HuH-7 (cell line): Measurements from ENCODE around the gene MACROD1.
A peak's percentile ranks its signal among the peaks of the same experiment; 100 is the strongest.

ENCODE experiments used
- DNase-seq: peaks from one replicate; pipeline ENCODE4 v3.0.0; 2011; ENCODE audit warnings: low spot score

MACROD1 gene

DNA sequence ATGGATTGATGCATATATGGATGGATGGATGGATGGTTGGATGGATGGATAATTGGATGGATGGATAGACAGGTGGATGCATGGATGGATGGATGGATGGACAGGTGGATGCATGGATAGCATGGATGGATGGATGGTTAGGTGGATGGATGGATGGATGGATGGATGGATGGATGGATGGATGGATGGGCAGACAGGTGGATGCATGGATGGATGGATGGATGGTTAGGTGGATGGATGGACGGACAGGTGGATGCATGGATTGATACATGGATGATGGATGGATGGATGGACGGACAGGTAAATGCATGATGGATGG, 52.5 kb downstream of the MACROD1 start:
- no peak for DNase-seq

DNA sequence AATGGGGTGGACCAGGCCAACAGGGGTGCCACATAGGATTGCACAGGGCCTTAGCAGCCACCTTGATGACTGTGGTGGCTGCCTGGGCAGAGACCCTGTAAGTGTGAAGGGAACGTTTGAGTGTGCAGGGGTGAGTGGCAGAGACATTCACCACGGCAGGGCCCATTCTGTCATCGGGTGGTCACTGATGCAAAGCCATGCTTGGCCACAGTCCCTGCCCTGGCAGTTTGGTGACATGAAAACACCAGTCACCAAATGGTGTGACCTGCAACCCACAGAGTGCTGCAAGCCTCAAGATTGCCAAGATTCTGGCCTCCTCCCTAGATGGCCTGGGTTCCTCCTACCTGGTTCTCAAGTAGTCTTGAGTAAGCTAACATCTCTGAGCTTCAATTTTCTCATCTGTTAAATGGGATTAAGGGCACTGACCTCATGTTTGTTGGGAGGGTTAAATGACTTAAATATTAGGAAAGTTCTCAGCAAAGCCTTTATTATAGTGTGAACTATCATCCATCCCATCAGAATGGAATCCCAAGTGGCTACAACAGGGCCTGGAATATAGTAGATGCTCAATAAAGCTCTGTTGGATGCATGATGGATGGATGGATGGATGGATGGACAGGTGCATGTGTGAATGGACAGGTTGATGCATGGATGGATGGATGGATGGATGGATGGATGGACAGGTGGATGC, 53.0 kb downstream of the MACROD1 start:
- no peak for DNase-seq

DNA sequence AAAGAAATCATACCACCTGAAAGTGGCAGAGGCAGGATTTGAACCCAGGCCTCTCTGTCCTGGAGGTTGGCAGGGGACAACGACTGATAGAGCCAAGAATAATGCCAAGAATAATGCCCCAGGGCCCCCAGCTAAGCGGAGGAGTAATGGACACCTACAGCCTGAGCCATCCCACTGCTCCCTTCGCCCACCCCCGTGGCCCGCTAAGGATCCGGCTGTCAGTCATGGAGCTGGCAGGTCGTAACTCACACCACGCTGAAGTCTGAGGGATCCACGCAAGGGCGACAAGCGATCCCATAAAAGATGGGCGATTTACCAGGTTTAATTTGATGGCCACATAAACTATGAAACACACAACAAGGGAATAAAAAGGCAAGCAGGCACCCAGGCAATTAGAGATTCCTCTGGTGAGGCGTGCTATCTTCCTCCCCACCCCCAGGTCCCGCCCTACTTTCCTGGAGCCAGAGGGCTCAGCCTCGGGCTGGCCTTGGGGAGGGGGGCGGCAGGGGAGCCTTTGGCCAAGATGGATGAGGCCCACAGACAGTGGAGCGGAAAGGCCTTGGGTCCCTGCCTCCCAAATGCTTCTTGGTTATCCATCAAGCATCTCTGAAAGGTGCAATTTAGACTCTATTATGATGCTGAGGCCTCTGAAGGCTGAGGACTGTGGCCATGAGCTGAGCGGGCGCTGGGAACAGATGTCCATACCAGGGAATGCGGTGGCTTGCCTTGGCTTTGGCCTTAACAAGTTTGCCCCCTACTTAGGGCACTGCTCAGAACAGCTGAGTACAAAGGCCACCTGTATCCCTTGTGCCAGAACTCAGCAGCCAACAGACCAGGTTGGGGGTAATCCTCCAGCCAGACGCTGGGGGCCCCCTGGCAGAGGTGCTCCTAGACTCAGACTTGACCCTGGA, 55.2 kb downstream of the MACROD1 start:
- no peak for DNase-seq

DNA sequence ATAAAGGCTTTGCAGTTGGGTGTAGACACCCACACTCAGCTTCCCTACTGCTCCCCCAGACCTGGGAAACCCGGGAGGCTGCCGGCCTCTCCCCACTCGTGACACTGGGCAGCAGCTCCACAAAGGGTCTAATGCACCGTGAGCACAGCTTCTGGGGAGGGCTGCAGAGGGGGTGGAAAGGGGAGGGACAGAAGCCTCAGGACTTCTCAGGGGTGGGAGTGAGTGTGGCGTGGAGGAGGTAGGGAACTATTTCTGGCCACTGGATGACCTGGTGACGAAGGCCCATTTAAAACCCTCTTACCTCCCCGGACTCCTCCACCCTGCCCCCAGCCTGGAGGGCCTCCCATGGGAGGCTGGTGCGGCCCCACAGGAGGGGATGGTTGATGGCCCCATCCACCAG, 56.6 kb downstream of the MACROD1 start:
- no peak for DNase-seq

DNA sequence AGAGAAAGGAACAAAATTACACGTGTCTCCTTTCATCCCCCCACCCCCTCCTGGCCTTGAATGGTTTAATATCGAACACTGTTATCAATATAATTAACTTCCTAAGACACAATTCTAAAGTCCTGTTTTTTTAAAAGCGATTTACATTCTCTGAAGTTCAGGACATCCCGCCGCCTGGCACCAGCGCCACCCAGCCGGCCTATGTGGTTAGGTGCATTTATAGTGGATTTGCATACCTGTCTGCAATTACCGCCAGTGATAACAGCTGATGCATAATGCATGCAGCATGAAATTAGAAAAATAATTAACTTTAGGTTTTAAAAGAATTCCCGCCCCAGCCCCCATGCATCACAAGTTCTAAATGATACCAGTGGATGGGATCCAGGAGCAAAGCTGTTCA, 58.6 kb downstream of the MACROD1 start:
- DNase-seq, result no peak

DNA sequence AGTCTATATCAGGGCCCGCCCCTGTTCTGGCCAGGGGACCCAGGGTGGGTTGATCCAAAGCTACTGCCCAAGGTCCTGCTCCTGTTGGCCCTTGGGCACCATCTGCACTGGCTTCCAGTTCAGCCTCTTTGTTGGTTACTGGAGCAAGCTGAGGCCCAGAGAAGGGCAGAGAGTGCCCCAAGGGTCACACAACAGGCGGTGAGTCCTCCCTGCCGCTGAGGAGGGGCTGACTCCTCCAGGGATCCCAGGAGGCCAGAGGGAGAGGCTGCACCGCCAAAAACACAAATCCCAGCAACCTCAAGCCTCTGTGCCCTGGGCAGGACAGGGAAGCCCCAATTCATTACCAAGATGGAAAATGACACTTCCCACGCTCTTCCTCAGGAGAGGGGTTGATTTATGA, 61.3 kb downstream of the MACROD1 start:
- no peak for DNase-seq

DNA sequence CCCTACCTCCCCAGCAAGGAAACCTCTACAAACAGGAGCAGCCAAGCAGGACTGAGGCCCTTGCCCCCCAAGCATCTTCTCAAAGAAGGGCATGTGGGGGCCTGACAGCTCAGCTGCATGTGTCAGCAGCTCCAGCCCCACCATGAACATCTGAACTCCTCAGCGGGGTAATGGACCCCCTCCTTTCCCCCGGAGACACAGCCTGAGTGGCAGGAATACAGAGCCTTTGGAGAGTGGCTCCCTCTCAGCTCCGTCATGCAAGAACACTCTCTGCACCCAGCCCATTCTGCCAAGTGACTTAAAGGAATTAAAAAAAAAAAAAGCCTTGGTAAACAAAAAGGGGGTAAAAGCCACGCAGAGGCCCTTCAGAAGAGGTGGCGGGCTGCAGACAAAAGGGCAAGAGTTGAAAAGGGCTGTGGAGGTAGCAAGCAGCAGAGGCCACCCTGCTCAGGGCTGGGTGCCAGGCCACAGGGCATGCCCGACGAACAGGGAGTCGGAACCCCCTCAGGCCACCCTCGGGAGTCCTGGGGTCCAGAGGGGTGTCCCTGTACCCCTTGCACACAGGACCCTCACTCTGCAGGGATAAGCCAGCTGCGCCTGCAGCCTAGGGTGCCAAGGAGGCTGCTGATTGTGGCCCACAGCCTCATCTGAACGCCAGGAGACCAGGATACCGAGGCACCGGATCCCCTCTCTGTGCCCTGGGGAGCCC, 62.5 kb downstream of the MACROD1 start:
- no peak for DNase-seq

DNA sequence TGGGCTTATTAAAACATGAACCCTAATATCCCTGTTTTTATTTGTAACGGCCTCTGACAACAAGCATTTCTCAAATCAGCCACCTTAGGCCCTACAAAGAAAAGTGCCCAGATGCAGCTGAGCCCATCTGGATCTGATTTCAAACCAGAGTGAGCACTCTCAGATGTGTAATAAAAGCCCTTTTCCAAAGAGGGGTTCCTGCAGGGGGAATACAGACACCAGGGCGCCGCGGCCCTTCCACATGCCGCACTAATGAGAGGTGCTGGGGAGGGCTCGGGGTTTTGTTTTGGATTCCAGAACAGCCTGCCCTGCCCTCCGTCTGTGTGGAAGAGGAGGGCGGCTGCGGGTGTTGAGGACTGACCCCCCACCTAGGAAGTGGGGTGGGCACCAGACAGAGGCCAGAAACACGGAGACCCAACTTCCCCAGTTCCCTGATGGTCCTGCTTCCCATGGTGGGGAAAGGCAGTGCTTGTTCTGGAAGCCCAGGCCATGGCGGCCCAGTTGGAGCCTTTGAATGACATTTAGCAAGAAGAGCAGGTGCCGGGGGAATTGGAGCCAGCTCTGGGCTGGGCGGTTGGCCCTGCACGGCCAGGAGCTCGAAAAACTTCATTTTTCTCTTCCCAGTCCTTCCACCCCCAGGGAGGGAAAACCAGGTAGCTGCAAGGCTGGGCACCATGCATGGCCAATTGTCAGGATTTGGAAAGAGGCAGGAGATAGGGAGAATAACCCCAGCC, 63.7 kb downstream of the MACROD1 start:
- no peak for DNase-seq

DNA sequence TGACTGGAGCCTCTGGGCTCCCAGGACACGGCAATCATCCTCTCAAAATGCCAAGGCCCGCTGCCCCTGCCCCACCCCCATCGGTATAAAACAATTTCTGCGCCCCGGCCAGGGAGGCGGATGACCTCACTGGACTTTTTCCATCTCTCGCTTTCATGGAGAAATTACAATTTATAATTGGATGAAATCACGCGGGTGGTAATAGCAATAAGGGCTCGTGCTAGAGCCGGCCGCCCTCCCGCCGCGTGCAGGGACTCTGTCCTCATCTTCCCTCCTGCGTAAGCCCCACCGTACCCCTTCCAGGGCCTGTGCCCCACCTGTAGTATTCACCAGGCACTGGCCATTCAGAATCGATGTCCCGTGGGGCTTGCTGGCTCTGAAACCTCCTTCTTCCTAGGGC, 64.5 kb downstream of the MACROD1 start:
- no peak for DNase-seq

DNA sequence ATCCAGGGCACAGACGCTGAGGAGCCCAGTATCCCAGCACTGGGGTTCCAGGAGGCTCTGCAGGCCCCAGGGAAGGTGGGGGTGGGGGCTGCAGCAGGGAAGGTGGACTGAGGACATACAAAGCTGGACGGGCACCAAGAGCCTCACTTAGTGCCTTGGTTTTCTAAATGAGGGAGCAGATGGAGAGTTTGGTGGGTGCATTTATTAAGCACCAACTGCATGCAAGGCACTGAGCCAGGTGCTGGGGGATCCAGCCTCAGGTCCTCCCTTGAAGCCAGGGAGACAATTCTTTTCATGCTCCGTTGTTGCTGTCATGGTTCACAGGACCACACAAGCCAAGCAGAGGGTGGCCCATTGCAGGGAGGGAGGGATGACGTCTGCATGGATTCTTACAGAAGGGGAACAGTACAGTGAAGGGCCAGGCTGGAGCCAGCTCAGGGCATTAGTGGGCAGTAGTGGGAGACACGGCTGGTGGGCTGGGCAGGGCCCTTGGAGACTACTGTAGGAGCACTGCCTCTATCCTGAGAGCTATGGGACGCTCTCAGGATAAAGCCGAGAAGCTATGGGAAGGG, 65.0 kb downstream of the MACROD1 start:
- DNase-seq, result no peak

DNA sequence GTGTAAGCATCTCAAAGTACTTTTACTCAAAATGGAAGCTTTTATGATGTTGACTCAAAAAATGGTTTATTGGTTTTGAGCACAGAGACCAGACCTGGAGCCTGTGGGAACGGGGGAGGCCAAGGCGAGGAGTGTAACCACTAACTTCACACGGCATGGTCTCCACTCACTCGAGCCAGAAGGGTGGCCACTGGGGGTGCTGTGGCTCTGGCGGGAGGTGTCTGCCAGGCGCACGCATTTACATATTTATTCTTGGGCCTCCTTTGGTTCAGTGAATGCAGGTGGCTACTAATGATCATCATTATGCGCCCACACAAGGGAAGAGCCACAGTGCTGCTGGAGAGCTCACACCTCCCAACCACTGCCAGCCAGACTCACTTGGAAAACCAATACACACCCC, 65.6 kb downstream of the MACROD1 start:
- DNase-seq, result peak; percentile 48

DNA sequence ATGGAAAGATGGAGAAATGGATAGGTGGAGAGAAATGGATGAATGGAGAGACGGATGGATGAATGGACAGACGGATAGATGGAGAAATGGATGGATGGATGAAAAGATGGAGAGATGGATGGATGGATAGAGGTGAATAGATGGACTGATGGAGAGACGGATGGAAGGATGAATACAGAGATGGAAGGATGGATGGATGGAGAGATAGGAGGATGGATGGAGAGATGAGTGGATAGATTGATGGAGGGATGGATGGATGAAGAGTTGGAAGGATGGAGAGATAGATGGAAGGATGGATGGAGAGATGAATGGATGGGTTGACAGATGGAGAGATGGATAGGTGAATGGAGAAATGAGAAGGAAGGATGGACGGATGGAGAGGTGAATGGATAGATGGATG, 66.5 kb downstream of the MACROD1 start:
- DNase-seq, result no peak

DNA sequence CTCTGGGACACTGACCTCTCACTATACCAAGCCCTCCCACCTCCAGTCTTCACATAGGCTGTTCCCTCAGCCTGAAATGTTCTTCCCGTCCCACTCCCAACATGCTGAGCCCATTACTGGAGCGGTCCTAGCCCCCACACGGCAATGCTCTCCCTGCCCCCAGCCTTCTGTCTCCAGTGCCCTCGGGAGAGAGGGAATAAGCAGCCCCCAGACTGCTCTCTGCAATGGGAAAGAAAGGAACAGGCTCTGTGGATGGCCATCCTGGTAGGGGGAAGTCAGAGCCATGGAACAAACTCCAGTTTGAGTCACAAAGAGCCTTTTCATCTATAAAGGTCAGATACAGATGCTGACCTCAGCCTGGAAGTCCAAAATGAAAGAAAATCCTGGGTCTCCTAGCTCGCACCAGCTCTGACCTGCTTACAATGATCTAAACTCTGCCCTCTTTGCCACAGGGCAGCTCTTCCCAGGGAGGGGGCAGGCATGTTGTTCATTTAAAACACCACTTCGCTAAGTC, 67.5 kb downstream of the MACROD1 start:
- DNase-seq, result no peak

DNA sequence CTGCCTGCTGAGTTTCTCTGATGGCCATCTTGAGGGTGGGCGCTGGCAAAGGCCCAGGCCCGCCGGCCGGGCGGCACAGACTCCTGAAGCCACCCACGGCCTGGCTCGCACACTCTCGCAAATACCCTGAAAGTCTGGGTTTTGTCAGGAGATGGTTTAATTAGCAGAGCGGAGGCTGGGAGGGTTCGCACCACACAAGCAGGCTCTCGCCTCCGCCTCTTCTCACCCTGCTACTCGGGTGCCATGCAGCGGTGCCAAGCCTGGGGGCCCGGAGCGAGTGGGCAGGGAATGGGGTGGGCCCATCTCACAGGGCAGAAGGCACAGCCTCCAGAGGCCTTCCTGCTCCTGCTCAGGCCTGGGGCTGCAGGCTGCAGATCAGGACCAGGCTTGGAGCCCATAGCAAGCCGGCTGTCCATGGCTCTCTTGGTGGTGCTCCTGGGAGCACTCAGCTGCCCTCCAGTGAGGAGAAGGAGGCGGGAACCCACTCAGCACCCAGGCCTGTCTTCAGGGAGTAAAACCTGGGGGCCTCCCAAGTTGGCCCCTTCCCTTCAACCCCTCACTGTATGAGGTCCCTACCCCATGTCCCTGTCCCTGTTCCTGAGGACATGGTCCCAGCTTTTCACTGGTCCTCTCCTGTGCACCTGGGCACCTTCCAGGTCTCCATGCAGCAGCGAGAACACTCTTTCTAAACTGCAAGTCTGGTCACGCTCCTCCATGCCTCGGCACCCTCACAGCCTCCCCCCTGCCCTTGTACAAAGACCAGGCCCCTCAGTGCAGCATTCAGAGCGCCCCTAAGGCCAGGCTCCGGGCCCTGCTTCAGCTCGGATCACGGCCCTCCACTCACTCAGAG, 68.2 kb downstream of the MACROD1 start:
- DNase-seq, result no peak

DNA sequence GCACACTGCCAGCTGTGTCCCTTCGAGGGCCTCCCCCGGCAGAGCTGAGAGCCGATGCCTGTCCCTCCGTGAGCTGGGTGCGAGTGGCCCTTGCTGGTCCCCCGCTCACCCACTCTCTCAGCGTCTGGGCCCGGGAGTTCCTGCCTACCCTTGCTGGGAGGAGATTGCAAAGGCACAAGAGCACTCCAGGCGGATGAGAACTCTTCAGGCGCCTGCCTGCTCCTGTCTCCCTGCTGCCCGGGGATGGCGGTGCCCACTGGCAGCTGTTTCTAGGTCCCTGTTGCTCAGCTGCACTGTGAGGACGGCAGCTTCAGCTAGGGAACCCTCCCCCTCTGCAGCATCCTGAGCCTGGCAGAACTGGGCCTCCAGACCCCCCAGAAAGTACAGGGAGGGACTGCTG, 69.1 kb downstream of the MACROD1 start:
- DNase-seq, result no peak

DNA sequence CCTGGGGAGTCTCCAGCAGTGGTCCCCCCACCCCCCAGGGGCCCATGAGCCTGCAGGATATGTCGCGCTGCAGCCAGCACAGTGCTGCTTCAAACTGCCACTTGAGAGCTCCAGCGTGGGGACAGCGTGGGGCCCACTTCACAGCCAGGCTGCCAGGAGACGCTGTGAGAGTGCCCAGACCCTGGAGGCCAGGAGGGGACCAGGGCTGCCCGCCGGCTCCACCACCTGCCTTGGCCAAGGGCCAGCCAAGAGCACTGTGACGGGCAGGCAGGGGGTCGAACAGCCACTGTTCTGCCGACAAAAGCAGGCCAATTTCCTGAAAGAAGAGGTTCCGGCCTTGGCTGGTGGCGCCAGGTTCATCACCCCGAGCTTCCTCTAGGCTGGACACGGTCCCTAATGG, 70.0 kb downstream of the MACROD1 start:
- no peak for DNase-seq

DNA sequence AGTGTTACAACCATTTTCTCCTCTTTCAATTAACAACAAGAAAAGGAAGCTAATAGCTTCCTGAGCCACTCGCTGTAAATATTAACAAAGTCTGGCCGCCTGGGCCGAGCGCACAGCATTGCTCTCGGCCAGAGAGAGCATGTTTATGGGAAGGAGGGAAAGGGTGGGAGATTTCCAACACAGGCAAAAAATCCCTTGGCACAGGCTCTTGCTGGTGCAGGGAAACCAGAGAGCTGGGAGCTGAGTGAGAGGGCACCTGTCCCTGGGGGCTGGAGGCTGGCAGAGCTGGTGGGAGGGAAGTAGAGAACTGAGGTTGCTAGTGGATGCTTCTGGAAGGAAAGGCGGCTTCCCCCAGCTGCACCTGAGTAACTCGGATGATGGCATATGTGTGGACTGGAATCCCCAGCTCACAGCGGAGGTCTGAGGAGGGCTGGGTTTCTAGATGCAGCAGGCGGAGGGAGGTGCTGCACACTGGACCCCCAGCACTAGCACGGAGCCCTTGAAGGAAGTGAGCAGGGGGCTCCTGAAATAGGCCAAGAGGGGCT, 70.6 kb downstream of the MACROD1 start:
- no peak for DNase-seq

DNA sequence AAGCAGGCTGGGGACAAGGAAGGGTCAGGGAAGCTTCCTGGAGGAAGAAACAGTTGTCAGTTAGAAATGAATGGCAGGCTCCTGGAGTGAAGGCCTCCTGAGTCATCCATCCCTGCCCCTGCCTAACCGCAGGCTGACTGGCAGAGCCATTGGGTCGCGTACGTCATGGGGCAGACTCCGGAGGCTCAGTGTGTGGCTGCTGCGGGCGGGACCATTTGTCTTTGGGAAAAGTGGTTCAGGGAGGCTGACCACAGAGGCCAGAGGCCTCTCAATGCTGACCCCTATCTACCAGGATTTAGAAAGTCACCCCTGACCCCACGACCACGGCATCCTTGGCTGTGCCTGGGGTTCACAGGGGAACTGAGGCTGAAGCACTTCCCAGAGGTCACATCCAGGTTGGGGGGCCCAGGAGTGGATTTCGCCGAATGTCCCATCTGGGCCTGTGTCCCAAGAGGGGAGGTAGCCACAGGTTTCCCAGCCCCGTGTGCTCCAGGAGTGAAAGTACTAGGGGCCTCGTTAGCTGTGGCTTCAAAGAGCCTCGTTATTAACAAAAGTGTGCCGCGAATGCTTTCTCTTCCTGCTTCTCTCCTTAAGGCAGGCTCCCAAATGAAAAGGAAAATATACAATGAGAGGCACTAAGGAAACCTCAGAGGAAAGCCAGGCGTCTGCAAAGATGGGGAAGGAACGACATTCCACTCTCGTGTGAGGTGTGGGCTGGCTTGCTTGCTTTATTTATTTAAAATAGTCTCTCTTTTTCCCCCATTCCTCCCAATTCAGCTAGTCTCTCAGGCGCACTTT, 71.3 kb downstream of the MACROD1 start:
- no peak for DNase-seq

DNA sequence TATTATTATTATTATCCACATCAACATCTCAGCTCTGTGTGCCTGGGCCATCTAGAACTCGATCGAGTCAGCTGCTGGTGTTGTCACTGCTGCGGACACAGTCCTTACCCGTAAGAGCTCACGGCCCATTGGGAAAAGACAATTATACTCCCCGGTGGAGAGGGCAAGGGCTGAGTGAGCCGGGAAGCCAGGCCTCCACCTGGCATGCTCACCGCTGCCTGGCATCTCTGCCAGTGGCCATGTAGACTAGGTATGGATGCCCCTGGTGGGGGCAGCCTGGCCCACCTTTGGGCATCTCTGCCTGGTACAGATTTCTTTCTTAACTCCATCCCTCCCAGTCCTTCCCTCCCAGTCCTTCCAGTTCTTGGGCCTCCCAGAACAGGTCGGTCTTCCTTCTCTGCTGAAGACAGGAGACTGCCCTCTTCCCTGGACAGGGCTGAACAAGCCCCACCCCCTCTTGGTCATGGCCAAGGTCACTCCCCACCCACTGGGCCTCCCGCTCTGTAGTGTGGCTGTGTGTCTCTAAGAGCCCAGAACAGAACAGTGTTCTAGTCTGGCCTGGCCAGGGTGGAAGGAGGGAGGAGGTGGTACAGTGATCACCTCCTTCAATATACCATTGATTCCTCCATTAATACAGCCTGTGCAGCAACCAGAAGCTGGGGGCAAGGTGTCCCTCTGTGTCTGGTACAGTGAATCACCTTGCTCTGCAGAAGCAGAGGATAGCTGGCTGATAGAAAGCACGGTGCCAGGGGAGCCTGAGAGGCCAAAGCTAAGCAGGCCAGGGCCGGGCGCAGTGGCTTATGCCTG, 72.5 kb downstream of the MACROD1 start:
- no peak for DNase-seq
